Activated B cell treated with CpG ODN at 0.5 μM for 24 hours (primary cell): ENCODE measurements around the gene ZNF746. TPM values are rescaled to one million over a fixed set of nuclear protein-coding genes. Genes with fewer than 3 reads are reported as not detected.

ENCODE experiments used
- ATAC-seq: fragments of 200-7000 bp; cut with Tn5 transposase; one replicate; pipeline ENCODE4 v1.10.0; 2021; ENCODE audit warnings: low read depth, mild to moderate bottlenecking, moderate library complexity
- CTCF ChIA-PET: fragments of 350-600 bp; sonication (Branson Sonifier 250); formaldehyde crosslinking; loops from one replicate; lab custom pipeline; 2021; ENCODE audit warnings: antibody characterized with exemption; lab: Charles Lee
- POLR2A ChIA-PET: fragments of 350-600 bp; sonication (Branson Sonifier 250); formaldehyde crosslinking; loops from one replicate; lab custom pipeline; 2021; ENCODE audit warnings: antibody characterized with exemption; lab: Charles Lee
- DNase-seq: peaks from one replicate; pipeline ENCODE4 v3.0.0; 2022
- H3K27ac Mint-ChIP-seq: one replicate; pipeline ENCODE4 v1.8.0; 2020; ENCODE audit warnings: mixed read lengths
- H3K27me3 Mint-ChIP-seq: one replicate; pipeline ENCODE4 v1.8.0; 2021; ENCODE audit warnings: mixed read lengths
- H3K36me3 Mint-ChIP-seq: one replicate; pipeline ENCODE4 v1.8.0; 2021; ENCODE audit warnings: low read depth, mixed read lengths
- H3K4me1 Mint-ChIP-seq: one replicate; pipeline ENCODE4 v1.8.0; 2021; ENCODE audit warnings: mixed read lengths
- H3K4me3 Mint-ChIP-seq: one replicate; pipeline ENCODE4 v1.8.0; 2020; ENCODE audit warnings: mild to moderate bottlenecking, mixed read lengths
- H3K9me3 Mint-ChIP-seq: one replicate; pipeline ENCODE4 v1.8.0; 2020; ENCODE audit warnings: mixed read lengths
- CTCF ChIP-seq: fragments of 200-600 bp; IDR thresholded peaks from one replicate; pipeline ENCODE4 v1.8.0; 2022; ENCODE audit warnings: antibody characterized with exemption, mild to moderate bottlenecking
- intact Hi-C: fragments of 100-400 bp; cut with micrococcal nuclease; formaldehyde crosslinking; loops from one replicate; pipeline ENCODE4 v1.15.1; 2024
- total RNA-seq: library from RNA; stranded (reverse); gene quantifications from 2 replicates; pipeline ENCODE4 v1.2.3, GENCODE V29; 2022

ZNF746 gene
- total RNA-seq, 1 donor from 2014 or later = 28.4 TPM

DNA sequence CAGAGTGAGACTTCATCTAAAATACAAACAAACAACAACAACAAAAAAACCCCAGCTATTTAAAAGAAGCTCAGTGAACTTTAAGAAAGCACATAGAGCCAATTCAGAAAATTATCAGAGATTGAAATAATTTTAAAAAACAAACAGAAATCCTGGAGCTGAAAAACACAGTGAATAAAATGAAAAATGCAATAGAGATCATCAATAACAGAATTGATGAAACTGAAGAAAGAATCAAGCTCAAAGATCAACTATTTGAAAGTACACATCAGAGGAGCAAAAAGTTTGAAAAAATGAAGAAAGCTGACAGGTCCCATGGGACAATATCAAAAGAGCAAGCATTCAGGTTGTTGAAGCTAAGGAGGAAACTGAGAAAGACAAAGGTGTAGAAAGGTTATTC lies 12.2 kb upstream of the ZNF746 start:
- DNase-seq = no peak
- Mint-ChIP-seq H3K27ac (no peak overlapping the region), H3K4me1 (no peaks in the 10 kb centered on the region), H3K36me3 (no peaks in the 10 kb centered on the region), H3K9me3 (peaks cover 50% of the 10 kb centered on the region), H3K4me3 (no peak overlapping the region), H3K27me3 (no peaks in the 10 kb centered on the region)
- no peak for TF ChIP-seq CTCF
- intact Hi-C loops = no loop called here
- POLR2A ChIA-PET = no interaction called here
- ATAC-seq = no peak
- CTCF ChIA-PET = no interaction called here

DNA sequence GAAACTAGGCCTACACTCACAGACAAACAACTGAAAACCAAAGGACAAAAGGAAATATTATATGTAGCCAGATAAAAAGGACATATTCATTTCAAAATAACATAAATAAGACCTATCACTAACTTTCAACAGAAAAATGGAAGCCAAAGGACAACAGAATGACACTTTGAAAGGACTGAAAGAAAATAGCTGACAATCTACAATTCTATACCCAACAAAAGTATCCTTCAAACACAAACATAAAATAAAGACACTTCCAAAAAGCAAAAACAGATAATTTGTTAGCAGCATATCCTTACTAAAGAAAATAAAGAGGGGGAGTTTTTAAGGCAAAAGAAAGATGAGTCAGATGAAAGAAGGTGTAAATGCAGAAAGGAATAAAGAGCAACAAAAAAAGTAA lies 7.9 kb upstream of the ZNF746 start:
- no peak for TF ChIP-seq CTCF
- Mint-ChIP-seq H3K4me3 (no peak overlapping the region), H3K27me3 (peaks cover 10% of the 10 kb centered on the region), H3K9me3 (peaks cover 24% of the 10 kb centered on the region), H3K36me3 (no peaks in the 10 kb centered on the region), H3K27ac (no peak overlapping the region), H3K4me1 (no peaks in the 10 kb centered on the region)
- CTCF ChIA-PET = no interaction called here
- POLR2A ChIA-PET = no interaction called here
- intact Hi-C loops = no loop called here
- DNase-seq (no peak), ATAC-seq (no peak)

- ChIA-PET CTCF (no interaction called here), POLR2A (no interaction called here)
- H3K36me3 Mint-ChIP-seq = peaks cover 3% of the 10 kb centered on the region
- H3K27ac Mint-ChIP-seq = no peak overlapping the region
- H3K9me3 Mint-ChIP-seq = peaks cover 8% of the 10 kb centered on the region
- peaks cover 8% of the 10 kb centered on the region for H3K4me1 Mint-ChIP-seq
- no peak for TF ChIP-seq CTCF
- no peak for ATAC-seq
- intact Hi-C loops = no loop called here
- H3K27me3 Mint-ChIP-seq = peaks cover 10% of the 10 kb centered on the region
- DNase-seq = no peak
- H3K4me3 Mint-ChIP-seq = no peak overlapping the region
These were observed 4.0 kb upstream of the ZNF746 start for GRCh38 chr7:149501651-149502050.

DNA sequence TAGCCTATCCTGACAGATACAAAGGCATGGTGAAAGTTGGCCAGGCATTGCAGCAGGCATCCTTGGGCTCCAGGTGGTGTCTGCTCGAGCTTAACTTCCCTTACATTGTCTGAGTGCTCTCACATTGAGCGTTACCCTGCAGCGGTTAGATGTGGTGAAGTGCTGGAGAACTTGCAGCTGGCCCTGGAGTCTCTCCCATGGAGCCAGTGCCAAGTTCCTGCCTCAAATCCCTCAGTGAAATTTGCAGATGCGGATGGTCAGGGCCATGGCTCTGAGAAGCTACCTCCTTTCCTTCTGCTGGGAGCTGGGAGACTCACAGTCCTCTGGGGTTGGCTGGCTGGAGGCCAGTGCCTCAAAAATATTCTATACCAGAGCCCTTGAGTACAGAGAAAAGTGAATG lies 3.3 kb upstream of the ZNF746 start:
- DNase-seq = no peak
- H3K4me1 Mint-ChIP-seq = peaks cover 14% of the 10 kb centered on the region
- intact Hi-C loops = no loop called here
- ATAC-seq = no peak
- H3K27me3 Mint-ChIP-seq = peaks cover 10% of the 10 kb centered on the region
- no peak overlapping the region for H3K27ac Mint-ChIP-seq
- peaks cover 8% of the 10 kb centered on the region for H3K9me3 Mint-ChIP-seq
- TF ChIP-seq CTCF = no peak
- H3K36me3 Mint-ChIP-seq = peaks cover 4% of the 10 kb centered on the region
- POLR2A ChIA-PET = no interaction called here
- CTCF ChIA-PET = interaction anchor here (1.0 kb wide), 1 partner anchor 191 kb away, joined by 3 read pairs; no protein-coding TSS in a partner anchor
- no peak overlapping the region for H3K4me3 Mint-ChIP-seq

DNA sequence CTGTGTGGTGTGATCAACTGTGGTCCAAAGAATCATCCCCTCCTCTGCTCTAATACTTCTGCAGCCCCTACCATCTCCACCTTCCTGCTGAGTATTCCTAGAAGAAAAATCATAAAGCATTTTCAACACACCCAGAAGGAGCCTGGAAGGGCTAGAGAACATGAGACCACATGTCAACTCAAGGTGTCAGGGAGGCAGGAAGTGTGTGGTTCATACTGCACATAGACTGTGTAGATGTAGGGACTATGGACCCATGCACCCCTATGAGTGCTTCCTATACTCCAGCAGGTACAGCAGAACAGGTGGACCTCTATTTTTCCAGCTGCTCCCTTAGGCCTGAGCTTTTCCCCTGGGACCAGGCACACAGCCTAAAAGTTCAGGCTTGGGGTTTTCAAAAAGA lies 2.6 kb upstream of the ZNF746 start:
- TF ChIP-seq CTCF = no peak
- DNase-seq (no peak), ATAC-seq (no peak)
- no peak overlapping the region for H3K27ac Mint-ChIP-seq
- CTCF ChIA-PET = interaction anchor here (1.0 kb wide), 1 partner anchor 191 kb away, joined by 3 read pairs; no protein-coding TSS in a partner anchor
- peaks cover 10% of the 10 kb centered on the region for H3K27me3 Mint-ChIP-seq
- intact Hi-C loops = no loop called here
- H3K4me1 Mint-ChIP-seq = peaks cover 20% of the 10 kb centered on the region
- POLR2A ChIA-PET = no interaction called here
- peaks cover 3% of the 10 kb centered on the region for H3K9me3 Mint-ChIP-seq
- H3K4me3 Mint-ChIP-seq = no peak overlapping the region
- peaks cover 4% of the 10 kb centered on the region for H3K36me3 Mint-ChIP-seq
